ENCODE results near the gene PAQR9. TPM values are rescaled to one million over a fixed set of nuclear protein-coding genes. Genes with fewer than 3 reads are reported as not detected.

Gene PAQR9
- total RNA-seq, 2 donors from 2014 or later: 0.26 to 0.33 TPM

GRCh38 chr3:142953443-142953842, 10.0 kb downstream of the PAQR9 start:
- no peaks in the 10 kb centered on the region for H3K4me1 ChIP-seq
- whole genome bisulfite sequencing, 2 donors: 65 to 69% methylated on average over 3 of the region's 3 CpGs
- no peak for DNase-seq
- H3K9me3 ChIP-seq: no peaks in the 10 kb centered on the region
- no peak overlapping the region for H3K27ac ChIP-seq
- no peak overlapping the region for H3K4me3 ChIP-seq
- no peak for TF ChIP-seq CTCF (IDR thresholded peaks at IDR 0.05)
- TF ChIP-seq POLR2A (IDR thresholded peaks at IDR 0.05): no peak
- ATAC-seq: no peak
- no peaks in the 10 kb centered on the region for H3K36me3 ChIP-seq (replicated peaks in 1 of 2; ENCODE audit: insufficient read depth in 1 of 2, low read depth in 2 of 2)
- no peaks in the 10 kb centered on the region for H3K27me3 ChIP-seq
- intact Hi-C loops (cut with DNase I): no loop called here

- DNase-seq (no peak), ATAC-seq (no peak)
- Histone ChIP-seq H3K27ac (no peak overlapping the region), H3K4me3 (no peak overlapping the region), H3K4me1 (peaks cover 1% of the 10 kb centered on the region), H3K27me3 (peaks cover 0 to 4% of the 10 kb centered on the region in 2 donors), H3K9me3 (no peaks in the 10 kb centered on the region), H3K36me3 (replicated peaks in 1 of 2; ENCODE audit: insufficient read depth in 1 of 2, low read depth in 2 of 2) (no peaks in the 10 kb centered on the region)
- TF ChIP-seq CTCF (IDR thresholded peaks at IDR 0.05): no peak
- no peak for TF ChIP-seq POLR2A (IDR thresholded peaks at IDR 0.05)
- WGBS, 2 donors: 67 to 71% methylated on average over 8 of the region's 8 CpGs
- intact Hi-C loops (cut with DNase I): no loop called here
These were observed 10.9 kb downstream of the PAQR9 start for GRCh38 chr3:142952272-142953193.

GRCh38 chr3:142951794-142952193, 11.7 kb downstream of the PAQR9 start:
- no peak for ATAC-seq
- TF ChIP-seq POLR2A (IDR thresholded peaks at IDR 0.05) (no peak), CTCF (IDR thresholded peaks at IDR 0.05) (no peak)
- WGBS, 2 donors: 93 to 95% methylated on average over 2 of the region's 2 CpGs
- Histone ChIP-seq H3K27me3 (peaks cover 0 to 10% of the 10 kb centered on the region in 2 donors), H3K27ac (no peak overlapping the region), H3K9me3 (no peaks in the 10 kb centered on the region), H3K4me3 (no peak overlapping the region), H3K36me3 (replicated peaks in 1 of 2; ENCODE audit: insufficient read depth in 1 of 2, low read depth in 2 of 2) (no peaks in the 10 kb centered on the region), H3K4me1 (peaks cover 7% of the 10 kb centered on the region)
- intact Hi-C loops (cut with DNase I): no loop called here
- DNase-seq: no peak

GRCh38 chr3:142950972-142951371, 12.5 kb downstream of the PAQR9 start:
- intact Hi-C loops (cut with DNase I): no loop called here
- DNase-seq (no peak), ATAC-seq (no peak)
- H3K27me3 ChIP-seq: peaks cover 0 to 10% of the 10 kb centered on the region in 2 donors
- WGBS, 2 donors: 97 to 100% methylated on average over 1 of the region's 1 CpG
- no peak overlapping the region for H3K4me3 ChIP-seq
- no peak for TF ChIP-seq POLR2A (IDR thresholded peaks at IDR 0.05)
- TF ChIP-seq CTCF (IDR thresholded peaks at IDR 0.05): no peak
- H3K4me1 ChIP-seq: peaks cover 7% of the 10 kb centered on the region
- no peaks in the 10 kb centered on the region for H3K36me3 ChIP-seq (replicated peaks in 1 of 2; ENCODE audit: insufficient read depth in 1 of 2, low read depth in 2 of 2)
- H3K27ac ChIP-seq: no peak overlapping the region
- H3K9me3 ChIP-seq: no peaks in the 10 kb centered on the region
